GM19324 (cell line): ENCODE measurements around the gene NTRK1.
"Not testable (repeated sequence)": the region's sequence is repeated elsewhere in the genome, so short reads cannot be mapped to it uniquely, and the experiment has no call there.

Source experiments
- ATAC-seq: cut with Tn5 transposase; IDR thresholded peaks from one replicate; pipeline ENCODE4 v1.9.1; 2021; ENCODE audit warnings: mild to moderate bottlenecking, moderate library complexity; ENCODE audit not compliant: unreplicated experiment, low FRiP score

Gene NTRK1

DNA sequence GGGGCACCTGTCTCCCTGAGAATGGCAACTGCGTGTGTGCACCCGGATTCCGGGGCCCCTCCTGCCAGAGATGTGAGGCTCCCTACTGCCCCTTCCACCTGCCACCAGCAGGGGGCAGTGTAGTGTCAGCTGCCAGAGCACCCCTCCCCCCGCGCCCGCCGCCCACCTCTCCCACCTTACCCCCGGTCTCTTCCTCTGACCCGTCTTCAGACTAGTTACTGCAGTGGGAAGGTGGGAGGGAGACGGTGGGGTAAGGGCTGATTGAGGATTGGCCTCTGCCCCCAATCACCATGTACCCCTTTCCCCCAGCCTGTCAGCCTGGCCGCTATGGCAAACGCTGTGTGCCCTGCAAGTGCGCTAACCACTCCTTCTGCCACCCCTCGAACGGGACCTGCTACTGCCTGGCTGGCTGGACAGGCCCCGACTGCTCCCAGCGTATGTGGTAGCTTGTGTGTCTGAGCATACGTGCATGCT is 49.7 kb downstream of the NTRK1 start:
- ATAC-seq: no peak

- no peak for ATAC-seq
Measured at GRCh38 chr1:156911577-156912298, 51.1 kb downstream of the NTRK1 start.

DNA sequence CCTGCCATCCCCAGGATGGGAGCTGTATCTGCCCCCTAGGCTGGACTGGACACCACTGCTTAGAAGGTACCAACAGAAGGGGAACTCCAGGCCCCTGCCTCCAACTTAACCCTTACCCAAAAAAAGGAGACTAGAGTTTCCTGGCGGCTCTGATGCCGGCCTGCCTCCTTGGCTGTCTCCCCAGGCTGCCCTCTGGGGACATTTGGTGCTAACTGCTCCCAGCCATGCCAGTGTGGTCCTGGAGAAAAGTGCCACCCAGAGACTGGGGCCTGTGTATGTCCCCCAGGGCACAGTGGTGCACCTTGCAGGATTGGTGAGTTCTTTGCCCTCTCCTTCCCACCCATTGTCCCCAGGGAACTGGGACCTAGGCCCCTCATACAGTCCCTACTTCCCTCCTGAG is 51.6 kb downstream of the NTRK1 start:
- no peak for ATAC-seq

GRCh38 chr1:156912861-156913808 is 52.5 kb downstream of the NTRK1 start:
- no peak for ATAC-seq

DNA sequence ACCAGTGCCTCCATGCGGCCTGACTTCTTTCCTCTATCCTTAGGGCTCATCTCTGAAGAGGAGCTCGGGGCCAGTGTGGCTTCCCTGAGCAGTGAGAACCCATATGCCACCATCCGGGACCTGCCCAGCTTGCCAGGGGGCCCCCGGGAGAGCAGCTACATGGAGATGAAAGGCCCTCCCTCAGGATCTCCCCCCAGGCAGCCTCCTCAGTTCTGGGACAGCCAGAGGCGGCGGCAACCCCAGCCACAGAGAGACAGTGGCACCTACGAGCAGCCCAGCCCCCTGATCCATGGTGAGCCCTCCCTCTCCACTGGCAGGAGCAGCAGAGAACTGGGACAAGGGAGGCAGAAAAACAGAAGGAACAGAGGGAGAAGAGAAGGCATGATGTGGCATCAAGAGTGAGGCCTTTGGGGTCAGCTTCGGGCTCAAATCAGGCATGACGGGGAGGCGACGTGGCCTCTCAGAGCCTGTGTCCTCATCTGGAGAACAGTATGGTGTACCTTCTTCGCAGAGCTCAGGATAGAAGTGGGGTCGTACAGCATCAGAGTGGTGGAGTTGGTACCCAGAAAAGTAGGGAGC is 53.2 kb downstream of the NTRK1 start:
- no peak for ATAC-seq

- no peak for ATAC-seq
Measured at GRCh38 chr1:156914440-156914856, 53.8 kb downstream of the NTRK1 start.

GRCh38 chr1:156920233-156921052 is 59.8 kb downstream of the NTRK1 start, which contains the start of gene LRRC71:
LRRC71 (plus strand) TSS chr1:156920632; CDS start chr1:156920804, 172 bp downstream.
- ATAC-seq: no peak

- no peak for ATAC-seq
Measured at GRCh38 chr1:156921053-156921529, 60.4 kb downstream of the NTRK1 start.

DNA sequence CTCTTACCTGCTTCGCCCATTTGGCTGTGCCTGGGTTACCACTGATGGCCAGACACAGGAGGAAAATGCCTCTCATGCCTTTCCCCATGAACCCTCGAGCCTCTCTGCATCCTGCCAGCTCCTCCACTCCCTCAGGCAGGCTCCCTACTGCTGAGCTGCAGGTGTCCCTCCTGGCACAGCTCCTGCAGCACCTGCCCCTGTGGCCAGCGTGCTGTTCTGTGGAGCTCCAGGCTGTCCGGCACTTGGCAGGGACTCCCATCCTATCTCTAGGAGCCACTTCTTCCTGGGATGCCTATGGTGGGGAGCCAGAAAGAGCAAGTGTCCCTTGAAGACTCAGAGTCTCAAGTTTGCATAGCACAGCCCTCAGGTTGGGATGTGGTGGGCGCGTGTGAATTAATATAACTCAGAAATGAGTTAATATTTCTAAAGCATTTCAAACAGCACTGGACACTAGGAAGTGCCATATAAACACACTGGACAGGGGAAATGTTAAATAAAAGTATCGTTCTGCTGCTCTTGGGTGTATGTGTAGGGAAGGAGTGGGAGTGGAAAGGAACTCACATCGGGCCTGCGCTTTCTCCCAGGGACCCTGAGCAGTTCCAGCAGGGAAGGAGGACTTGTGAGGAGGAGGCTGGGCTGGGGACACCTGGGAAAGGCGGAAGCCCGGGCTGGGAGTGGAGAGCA is 62.5 kb downstream of the NTRK1 start:
- no peak for ATAC-seq

DNA sequence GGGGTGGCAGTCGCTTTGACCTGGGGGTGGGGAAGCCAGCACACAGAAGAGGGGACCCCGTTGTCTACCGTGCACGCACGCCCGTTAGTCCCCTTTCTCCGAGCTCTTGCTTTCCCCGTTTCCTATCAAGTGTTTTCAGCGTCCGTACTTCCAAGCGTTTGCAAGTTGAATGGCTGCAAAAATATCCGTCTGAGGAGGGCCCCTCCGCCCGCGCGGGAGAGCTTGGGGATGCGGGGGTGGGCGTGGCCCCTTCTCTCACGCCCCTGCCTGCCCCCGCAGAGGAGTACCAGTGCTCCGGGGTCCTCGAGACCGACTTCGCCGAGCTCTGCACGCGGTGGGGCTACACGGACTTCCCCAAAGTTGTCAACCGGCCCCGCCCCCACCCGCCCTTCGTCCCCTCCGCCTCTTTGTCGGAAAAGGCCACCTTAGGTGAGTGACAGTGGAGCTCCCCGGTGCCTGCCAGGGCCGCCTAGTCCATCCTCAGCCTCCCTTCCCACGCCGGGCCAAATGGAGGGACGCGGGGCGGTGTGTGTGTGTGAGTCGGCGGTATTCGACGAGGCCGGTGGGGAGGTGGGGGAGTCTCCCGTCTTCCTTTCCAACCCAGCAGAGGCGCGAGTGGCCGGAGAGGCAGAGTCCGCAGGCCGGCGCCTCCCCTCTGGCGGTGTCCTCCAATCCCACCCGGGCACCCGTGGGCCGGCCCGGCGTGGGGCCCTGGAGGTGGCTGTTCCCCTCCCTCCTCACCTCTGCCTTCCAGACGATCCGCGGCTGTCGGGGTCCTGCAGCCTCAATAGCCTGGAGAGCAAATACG is 63.2 kb downstream of the NTRK1 start:
- ATAC-seq: no peak

- no peak for ATAC-seq
Measured at GRCh38 chr1:156924478-156925153, 64.0 kb downstream of the NTRK1 start.

- ATAC-seq: no peak
Measured at GRCh38 chr1:156925154-156926010, 64.7 kb downstream of the NTRK1 start.

- no peak for ATAC-seq
Measured at GRCh38 chr1:156926175-156926574, 65.5 kb downstream of the NTRK1 start.

GRCh38 chr1:156926695-156927094 is 66.0 kb downstream of the NTRK1 start:
- not testable (repeated sequence) for ATAC-seq

GRCh38 chr1:156927215-156928042 is 66.8 kb downstream of the NTRK1 start:
- ATAC-seq: no peak

DNA sequence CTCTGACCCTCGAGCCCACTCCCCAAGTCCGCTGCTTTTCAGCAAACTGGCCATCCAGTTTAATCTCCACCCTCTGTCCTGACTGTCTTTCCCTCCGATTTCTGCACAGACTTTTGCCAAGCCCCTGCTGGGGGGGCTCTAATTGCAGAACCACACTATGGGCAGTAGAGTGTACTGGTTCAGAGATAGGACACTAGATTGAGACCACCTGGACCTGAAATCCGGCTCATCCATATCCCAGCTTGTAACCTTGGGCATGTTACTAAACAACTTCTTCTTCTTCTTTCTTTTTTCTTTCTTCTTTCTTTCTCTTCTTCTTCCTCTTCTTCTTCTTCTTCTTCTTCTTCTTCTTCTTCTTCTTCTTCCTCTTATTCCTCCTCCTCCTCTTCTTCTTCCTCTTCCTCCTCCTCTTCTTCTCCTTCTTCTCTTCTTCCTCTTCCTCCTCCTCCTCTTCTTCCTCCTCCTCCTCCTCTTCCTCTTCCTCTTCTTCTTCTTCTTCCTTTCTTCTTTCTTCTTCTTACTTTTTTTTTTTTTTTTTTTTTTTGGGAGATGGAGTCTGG is 67.5 kb downstream of the NTRK1 start:
- ATAC-seq: no peak
